Measurements from ENCODE around the gene RPL11.
"Not testable (repeated sequence)": the region's sequence is repeated elsewhere in the genome, so short reads cannot be mapped to it uniquely, and the experiment has no call there.

Gene RPL11

GRCh38 chr1:23664837-23665795, 26.5 kb upstream of the RPL11 start:
- no peak overlapping the region for H3K4me3 ChIP-seq
- H3K27me3 ChIP-seq (ENCODE audit: low read depth): 0 out of 2 replicates have a peak, but pooled peaks cover 3% of the 10 kb centered on the region
- no peaks in the 10 kb centered on the region for H3K4me1 ChIP-seq
- DNase-seq (ENCODE audit: low spot score in 2 of 2): peak; percentile 15 to 48
- H3K9me3 ChIP-seq: no peaks in the 10 kb centered on the region
- no peaks in the 10 kb centered on the region for H3K36me3 ChIP-seq (replicated peaks)
- in situ Hi-C loops (cut with MboI; ENCODE audit: low sequenced_read_pairs): no loop called here

DNA sequence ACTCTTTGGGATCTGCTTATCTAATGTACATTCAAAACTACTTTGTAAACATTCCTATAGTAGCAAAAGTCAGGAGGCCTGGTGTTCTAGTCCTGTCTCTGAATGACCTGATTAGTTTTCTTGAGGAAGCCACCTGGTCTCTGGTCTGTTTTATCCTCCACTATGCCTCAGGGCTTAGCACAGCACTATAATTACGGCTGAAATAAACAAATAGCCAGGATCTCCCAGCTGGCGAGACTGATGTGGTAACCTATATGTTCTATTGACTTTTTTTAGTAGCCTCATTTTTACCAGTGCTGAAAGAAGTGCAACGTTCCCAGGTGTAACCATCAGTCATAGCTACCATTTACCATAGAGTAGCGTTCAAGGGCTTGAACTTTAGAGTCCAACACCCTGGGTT, 24.2 kb upstream of the RPL11 start:
- Histone ChIP-seq H3K36me3 (replicated peaks) (no peaks in the 10 kb centered on the region), H3K9me3 (no peaks in the 10 kb centered on the region), H3K4me1 (no peaks in the 10 kb centered on the region), H3K27me3 (ENCODE audit: low read depth) (0 out of 2 replicates have a peak, but pooled peaks cover 3% of the 10 kb centered on the region), H3K4me3 (no peak overlapping the region)
- in situ Hi-C loops (cut with MboI; ENCODE audit: low sequenced_read_pairs): no loop called here
- DNase-seq (ENCODE audit: low spot score in 2 of 2): no peak

DNA sequence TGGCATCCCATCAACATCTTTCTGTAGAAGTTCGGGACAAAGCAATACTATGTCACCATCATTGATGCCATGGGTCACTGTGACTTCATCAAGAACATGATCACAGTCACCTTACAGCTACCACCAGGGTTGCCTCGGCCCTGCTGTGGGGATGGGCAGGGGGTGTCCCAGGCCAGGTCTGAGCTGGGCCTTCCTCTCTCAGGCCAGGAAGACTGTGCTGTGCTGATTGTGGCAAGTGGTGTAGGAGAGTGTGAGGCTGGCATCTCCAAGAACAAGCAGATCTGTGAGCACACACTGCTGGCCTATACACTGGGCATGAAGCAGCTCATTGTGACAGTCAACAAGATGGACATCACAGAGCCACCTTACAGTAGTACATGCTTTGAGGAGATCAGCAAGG, 20.9 kb upstream of the RPL11 start:
- H3K4me1 ChIP-seq: no peaks in the 10 kb centered on the region
- in situ Hi-C loops (cut with MboI; ENCODE audit: low sequenced_read_pairs): no loop called here
- H3K4me3 ChIP-seq: no peak overlapping the region
- no peaks in the 10 kb centered on the region for H3K9me3 ChIP-seq
- DNase-seq (ENCODE audit: low spot score in 2 of 2): no peak
- 0 out of 2 replicates have a peak, but pooled peaks cover 3% of the 10 kb centered on the region for H3K27me3 ChIP-seq (ENCODE audit: low read depth)
- H3K36me3 ChIP-seq (replicated peaks): no peaks in the 10 kb centered on the region

- DNase-seq (ENCODE audit: low spot score in 2 of 2): peak in 1 of 2 experiments; percentile 73
- Histone ChIP-seq H3K9me3 (no peaks in the 10 kb centered on the region), H3K4me3 (no peak overlapping the region), H3K4me1 (no peaks in the 10 kb centered on the region), H3K27me3 (ENCODE audit: low read depth) (0 out of 2 replicates have a peak, but pooled peaks cover under 1% of the 10 kb centered on the region), H3K36me3 (replicated peaks) (no peaks in the 10 kb centered on the region)
- in situ Hi-C loops (cut with MboI; ENCODE audit: low sequenced_read_pairs): no loop called here
These were observed 18.4 kb upstream of the RPL11 start for GRCh38 chr1:23673086-23673813.

DNA sequence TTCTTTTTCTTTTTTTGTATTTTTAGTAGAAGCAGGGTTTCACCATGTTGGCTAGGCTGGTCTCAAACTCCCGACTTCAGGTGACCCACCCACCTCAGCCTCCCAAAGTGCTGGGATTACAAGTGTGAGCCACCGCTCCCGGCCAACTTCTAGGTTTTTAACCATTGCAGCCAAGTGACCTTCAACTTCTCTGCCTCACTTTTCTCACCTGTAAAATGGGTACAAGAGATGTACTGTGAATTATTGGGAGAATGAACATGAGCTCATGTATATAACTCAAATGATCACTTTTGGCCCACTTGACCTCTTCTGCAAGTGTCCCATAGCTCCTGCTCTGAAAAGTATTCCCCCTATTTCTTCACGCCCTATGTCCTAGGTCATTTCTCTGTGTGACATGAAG, 11.8 kb upstream of the RPL11 start:
- no peak overlapping the region for H3K4me3 ChIP-seq
- in situ Hi-C loops (cut with MboI; ENCODE audit: low sequenced_read_pairs): no loop called here
- DNase-seq (ENCODE audit: low spot score in 2 of 2): no peak
- H3K4me1 ChIP-seq: no peaks in the 10 kb centered on the region
- no peaks in the 10 kb centered on the region for H3K36me3 ChIP-seq (replicated peaks)
- no peaks in the 10 kb centered on the region for H3K9me3 ChIP-seq
- H3K27me3 ChIP-seq (ENCODE audit: low read depth): 0 out of 2 replicates have a peak, but pooled peaks cover 3% of the 10 kb centered on the region

GRCh38 chr1:23682946-23683345, 8.7 kb upstream of the RPL11 start:
- no peaks in the 10 kb centered on the region for H3K9me3 ChIP-seq
- in situ Hi-C loops (cut with MboI; ENCODE audit: low sequenced_read_pairs): no loop called here
- no peak for DNase-seq (ENCODE audit: low spot score in 2 of 2)
- H3K36me3 ChIP-seq (replicated peaks): no peaks in the 10 kb centered on the region
- 0 out of 2 replicates have a peak, but pooled peaks cover 3% of the 10 kb centered on the region for H3K27me3 ChIP-seq (ENCODE audit: low read depth)
- H3K4me3 ChIP-seq: no peak overlapping the region
- H3K4me1 ChIP-seq: no peaks in the 10 kb centered on the region

GRCh38 chr1:23684415-23684814, 7.2 kb upstream of the RPL11 start:
- Histone ChIP-seq H3K27me3 (ENCODE audit: low read depth) (0 out of 2 replicates have a peak, but pooled peaks cover 3% of the 10 kb centered on the region), H3K36me3 (replicated peaks) (no peaks in the 10 kb centered on the region), H3K4me3 (no peak overlapping the region), H3K9me3 (no peaks in the 10 kb centered on the region), H3K4me1 (no peaks in the 10 kb centered on the region)
- no peak for DNase-seq (ENCODE audit: low spot score in 2 of 2)
- in situ Hi-C loops (cut with MboI; ENCODE audit: low sequenced_read_pairs): no loop called here

DNA sequence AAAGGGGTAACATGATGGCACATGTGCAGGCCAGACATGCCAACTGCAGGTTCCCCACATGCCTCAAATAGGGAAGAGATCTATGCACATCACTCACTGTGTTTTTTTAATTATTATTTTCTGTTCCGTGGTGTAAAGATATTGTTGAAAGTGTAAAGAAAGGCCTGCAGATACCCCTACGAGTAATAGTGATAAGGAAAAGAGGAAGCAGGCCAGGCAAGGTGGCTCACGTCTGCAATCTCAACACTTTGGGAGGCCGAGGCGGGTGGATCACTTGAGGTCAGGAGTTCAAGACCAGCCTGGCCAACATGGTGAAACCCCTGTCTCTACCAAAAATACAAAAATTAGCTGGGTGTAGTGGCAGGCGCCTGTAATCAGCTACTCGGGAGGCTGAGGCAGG, 6.4 kb upstream of the RPL11 start:
- H3K27me3 ChIP-seq (ENCODE audit: low read depth); DNase-seq (ENCODE audit: low spot score in 2 of 2); H3K4me1 ChIP-seq; H3K4me3 ChIP-seq; in situ Hi-C loops (cut with MboI; ENCODE audit: low sequenced_read_pairs); H3K36me3 ChIP-seq (replicated peaks); H3K9me3 ChIP-seq: not testable (repeated sequence)

DNA sequence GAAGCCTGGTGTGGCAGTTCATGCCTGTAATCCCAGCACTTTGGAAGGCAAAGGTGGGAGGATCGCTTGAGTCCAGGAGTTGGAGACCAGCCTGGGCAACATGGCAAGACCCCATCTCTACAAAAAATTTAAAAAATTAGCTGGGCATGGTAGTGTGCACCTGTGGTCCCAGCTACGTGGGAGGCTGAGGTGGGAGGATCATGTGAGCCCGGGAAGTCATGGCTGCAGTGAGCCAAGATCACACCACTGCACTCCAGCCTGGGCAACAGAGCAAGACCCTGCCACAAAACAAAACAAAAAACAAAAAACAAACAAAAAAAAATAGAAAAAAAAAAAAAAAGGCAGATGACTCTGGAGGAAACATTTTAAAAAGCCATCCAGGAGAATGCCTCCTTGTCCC, 3.9 kb upstream of the RPL11 start:
- H3K4me3 ChIP-seq; in situ Hi-C loops (cut with MboI; ENCODE audit: low sequenced_read_pairs); H3K27me3 ChIP-seq (ENCODE audit: low read depth); DNase-seq (ENCODE audit: low spot score in 2 of 2); H3K9me3 ChIP-seq; H3K4me1 ChIP-seq: not testable (repeated sequence)
- peaks cover 10% of the 10 kb centered on the region for H3K36me3 ChIP-seq (replicated peaks)

DNA sequence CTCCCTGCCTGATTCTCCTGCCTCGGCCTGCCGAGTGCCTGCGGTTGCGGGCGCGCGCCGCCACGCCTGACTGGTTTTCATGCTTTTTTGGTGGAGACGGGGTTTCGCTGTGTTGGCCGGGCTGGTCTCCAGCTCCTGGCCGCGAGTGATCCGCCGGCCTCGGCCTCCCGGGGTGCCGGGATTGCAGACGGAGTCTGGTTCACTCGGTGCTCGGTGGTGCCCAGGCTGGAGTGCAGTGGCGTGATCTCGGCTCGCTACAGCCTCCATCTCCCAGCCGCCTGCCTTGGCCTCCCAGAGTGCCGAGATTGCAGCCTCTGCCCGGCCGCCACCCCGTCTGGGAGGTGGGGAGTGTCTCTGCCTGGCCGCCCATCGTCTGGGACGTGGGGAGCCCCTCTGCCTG, 3.3 kb upstream of the RPL11 start:
- in situ Hi-C loops (cut with MboI; ENCODE audit: low sequenced_read_pairs); H3K4me1 ChIP-seq; H3K4me3 ChIP-seq; H3K27me3 ChIP-seq (ENCODE audit: low read depth); H3K9me3 ChIP-seq; DNase-seq (ENCODE audit: low spot score in 2 of 2): not testable (repeated sequence)
- peaks cover 16% of the 10 kb centered on the region for H3K36me3 ChIP-seq (replicated peaks)

GRCh38 chr1:23692308-23692871, 784 bp downstream of the RPL11 start:
- Histone ChIP-seq H3K36me3 (replicated peaks) (peaks cover 57% of the 10 kb centered on the region), H3K4me1 (peaks cover 11% of the 10 kb centered on the region), H3K9me3 (peaks cover 3% of the 10 kb centered on the region; the same call in 1 of the 2 replicates), H3K27me3 (ENCODE audit: low read depth) (no peaks in the 10 kb centered on the region), H3K4me3 (peak overlapping the region; percentile 100)
- in situ Hi-C loops (cut with MboI; ENCODE audit: low sequenced_read_pairs): no loop called here
- DNase-seq (ENCODE audit: low spot score in 2 of 2): peak in 1 of 2 experiments; percentile 37

DNA sequence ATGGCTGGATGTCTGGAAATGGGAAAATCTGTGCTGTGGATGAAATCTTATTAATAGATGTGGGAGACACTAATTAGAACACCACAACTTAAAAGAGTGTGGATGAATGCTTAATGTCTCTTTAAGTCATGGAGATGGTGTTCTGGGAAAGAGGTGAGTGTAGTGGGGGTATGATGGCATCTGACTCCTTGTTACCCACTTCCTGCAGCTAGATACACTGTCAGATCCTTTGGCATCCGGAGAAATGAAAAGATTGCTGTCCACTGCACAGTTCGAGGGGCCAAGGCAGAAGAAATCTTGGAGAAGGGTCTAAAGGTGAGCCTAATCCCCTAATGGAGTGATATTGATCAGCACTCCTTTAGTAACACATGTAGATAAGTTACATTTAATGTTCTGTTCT, 2.0 kb downstream of the RPL11 start:
- in situ Hi-C loops (cut with MboI; ENCODE audit: low sequenced_read_pairs): no loop called here
- Histone ChIP-seq H3K4me3 (peak overlapping the region; percentile 100), H3K4me1 (peaks cover 11% of the 10 kb centered on the region), H3K27me3 (ENCODE audit: low read depth) (no peaks in the 10 kb centered on the region), H3K9me3 (peaks cover 3% of the 10 kb centered on the region; the same call in 1 of the 2 replicates), H3K36me3 (replicated peaks) (peaks cover 69% of the 10 kb centered on the region)
- DNase-seq (ENCODE audit: low spot score in 2 of 2): no peak

- Histone ChIP-seq H3K4me1 (peaks cover 11% of the 10 kb centered on the region), H3K36me3 (replicated peaks) (peaks cover 77% of the 10 kb centered on the region), H3K9me3 (peaks cover 3% of the 10 kb centered on the region; the same call in 1 of the 2 replicates), H3K4me3 (no peak overlapping the region; the same call in 1 of the 2 replicates), H3K27me3 (ENCODE audit: low read depth) (no peaks in the 10 kb centered on the region)
- in situ Hi-C loops (cut with MboI; ENCODE audit: low sequenced_read_pairs): no loop called here
- no peak for DNase-seq (ENCODE audit: low spot score in 2 of 2)
These were observed 2.8 kb downstream of the RPL11 start for GRCh38 chr1:23694371-23694770.
